Glomerular visceral epithelial cell (primary cell): ENCODE measurements around the gene BNIP3.
"Not testable (repeated sequence)": the region's sequence is repeated elsewhere in the genome, so short reads cannot be mapped to it uniquely, and the experiment has no call there.

ENCODE experiments used
- DNase-seq: peaks from one replicate; pipeline ENCODE4 v3.0.0-alpha.2; 2016; ENCODE audit errors: extremely low spot score

BNIP3 gene

DNA sequence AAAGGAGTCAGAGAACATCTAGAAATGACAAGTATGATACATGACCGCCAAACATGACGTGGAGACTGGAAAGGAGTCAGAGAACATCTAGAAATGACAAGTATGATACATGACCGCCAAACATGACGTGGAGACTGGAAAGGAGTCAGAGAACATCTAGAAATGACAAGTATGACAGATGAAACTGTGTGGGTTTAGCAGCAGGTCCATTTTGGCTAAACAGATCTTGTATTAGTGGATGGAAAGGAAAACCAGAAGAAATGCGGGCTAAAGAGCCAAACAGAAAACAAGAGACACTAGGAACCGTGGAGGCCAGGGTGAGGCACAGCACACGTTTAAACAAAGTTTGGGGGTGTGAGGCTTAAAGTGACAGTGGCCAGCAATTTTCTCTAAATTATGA lies 31.8 kb downstream of the BNIP3 start:
- DNase-seq = not testable (repeated sequence)

DNA sequence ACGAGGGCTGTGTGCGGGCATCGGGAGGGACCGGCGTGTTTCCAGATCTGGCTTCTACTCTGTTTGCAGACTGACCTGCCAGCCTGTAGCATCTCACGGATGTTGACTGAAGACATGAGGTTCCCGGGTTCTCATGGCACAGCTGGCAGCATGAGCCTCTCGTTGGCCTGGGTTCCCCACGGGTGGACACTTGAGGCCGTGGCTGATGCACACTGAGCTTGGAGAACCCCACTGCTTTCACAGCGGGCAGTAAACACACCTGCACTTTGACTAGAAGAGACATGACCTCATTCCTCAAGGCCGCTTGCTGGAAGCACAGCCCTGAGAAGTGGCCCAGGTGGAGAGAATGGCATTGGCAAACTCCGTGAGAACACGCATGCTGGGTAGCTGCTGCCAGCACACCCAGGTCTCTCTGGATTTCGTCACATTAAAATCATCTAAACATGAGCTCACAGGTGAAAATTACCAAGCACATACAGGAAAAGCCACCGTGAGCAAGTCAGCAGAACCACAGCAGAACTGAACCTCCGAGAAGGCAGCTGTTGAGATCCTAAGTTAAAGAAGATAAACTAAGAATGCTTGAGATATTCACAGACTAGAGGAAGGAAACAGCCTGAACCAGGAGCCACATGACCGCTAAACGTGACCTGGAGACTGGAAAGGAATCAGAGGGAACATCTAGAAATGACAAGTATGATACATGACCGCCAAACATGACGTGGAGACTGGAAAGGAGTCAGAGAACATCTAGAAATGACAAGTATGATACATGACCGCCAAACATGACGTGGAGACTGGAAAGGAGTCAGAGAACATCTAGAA lies 32.5 kb downstream of the BNIP3 start:
- no peak for DNase-seq

DNA sequence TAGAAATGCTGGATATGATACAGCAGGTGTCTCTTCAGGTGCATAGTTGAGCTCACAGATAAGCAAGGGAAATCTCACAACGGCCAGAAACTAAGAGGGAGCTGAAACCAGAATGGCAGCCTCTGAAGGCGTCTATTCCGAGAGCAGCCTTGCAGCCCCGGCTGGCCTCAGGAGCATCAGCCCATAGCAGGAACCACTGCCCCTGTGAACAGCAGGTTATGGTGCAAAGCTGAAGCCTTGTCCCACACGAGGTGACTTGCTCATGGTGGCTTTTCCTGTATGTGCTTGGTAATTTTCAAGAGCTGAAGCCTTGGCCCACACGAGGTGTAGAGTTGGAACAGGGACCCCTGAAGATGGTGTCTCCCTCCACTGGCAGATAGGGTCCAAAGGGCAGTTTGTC lies 33.2 kb downstream of the BNIP3 start:
- DNase-seq = no peak

DNA sequence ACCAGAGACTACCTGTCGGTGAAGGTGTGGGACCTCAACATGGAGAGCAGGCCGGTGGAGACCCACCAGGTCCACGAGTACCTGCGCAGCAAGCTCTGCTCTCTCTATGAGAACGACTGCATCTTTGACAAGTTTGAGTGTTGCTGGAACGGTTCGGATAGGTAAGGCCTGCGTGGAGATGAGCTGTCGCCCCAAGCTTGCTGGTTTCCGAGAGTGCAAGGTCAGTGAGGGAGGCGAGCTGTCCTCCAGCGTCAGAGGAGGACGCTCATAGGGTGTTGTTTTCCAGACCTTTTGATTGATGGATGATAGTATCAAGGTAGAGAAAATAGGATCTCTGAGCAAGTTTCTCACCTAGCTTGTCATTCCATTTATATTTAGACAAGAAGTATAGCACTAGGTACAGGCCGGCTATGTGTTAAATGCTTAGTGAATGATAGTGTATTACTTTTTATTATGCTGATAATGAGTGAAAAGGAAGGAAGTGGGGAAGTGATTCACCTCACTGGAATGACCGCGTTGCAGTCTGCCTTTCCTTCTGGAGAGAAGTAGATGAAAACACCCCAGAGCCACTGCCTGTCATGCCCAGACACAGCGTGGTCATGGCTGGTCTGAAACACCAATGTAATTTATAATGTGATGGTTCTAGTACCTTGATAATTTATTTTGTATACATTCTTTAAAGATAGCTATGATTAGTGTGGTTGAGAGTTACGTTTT lies 33.9 kb downstream of the BNIP3 start:
- DNase-seq = peak; percentile 75

DNA sequence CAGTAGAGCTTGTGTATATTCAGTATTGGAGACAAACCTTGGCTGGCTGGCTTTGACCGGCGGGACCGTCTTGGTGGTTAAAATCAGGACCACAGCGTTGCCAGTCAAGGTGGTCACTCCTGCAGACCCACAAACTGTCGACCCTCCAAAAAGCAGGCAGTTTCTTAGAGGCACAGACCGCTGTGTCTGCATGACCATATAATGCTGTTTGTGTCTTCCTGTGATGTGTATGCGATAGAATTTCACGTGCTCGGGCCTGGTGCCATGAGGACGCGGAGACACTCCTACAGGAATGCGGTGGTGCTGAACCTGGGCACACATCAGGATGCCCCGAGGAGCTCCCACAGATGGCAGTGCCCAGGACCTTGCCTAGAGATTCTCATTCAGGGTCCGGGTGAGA lies 34.8 kb downstream of the BNIP3 start:
- DNase-seq = peak; percentile 32

DNA sequence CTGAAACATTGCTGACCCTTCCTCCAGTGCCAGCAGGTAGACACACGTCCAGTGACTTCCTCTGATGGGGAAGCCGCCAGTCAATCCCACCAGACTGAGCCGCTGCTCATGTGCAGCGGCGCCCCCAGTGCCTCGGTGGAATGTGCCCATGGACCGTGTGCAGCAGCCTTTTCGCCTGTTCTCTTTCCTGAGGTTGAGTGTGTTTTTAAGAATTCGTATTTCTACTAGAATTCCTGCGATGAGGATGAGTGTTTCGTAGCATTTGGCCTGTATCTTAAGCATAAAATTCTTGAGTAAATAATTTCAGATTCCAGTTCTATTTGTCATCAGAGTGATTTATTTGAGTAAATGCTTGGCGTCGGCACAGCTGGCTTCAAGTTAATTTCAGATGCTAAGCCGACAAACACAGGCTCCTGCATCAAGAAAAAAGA lies 35.4 kb downstream of the BNIP3 start:
- peak; percentile 79 for DNase-seq

DNA sequence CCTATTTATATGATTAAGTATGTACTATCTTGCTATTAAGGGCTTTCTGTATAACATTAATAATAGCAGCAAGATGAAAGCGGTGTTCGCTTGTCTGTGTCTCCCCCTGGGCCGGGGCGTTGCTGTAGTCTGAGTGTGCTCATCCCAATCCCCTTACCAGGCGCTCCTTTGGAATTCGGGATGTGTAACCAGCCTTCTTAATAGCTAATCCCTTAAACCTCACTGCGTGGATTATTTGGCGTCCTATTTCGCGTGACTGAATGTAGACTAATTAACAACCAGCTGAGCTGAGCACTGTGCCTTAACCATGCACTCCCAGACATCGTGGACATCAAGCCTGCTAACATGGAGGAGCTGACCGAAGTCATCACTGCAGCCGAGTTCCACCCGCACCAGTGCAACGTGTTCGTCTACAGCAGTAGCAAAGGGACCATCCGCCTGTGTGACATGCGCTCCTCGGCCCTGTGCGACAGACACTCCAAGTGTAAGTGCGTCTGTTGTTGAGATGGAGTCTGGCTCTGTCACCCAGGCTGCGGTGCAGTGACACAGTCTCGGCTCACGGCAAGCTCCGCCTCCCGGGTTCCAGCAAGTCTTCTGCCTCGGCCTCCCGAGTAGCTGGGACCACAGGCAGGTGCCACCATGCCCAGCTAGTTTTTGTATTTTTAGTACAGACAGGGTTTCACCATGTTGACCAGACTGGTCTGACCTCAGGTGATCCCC lies 36.6 kb downstream of the BNIP3 start:
- peak; percentile 39 for DNase-seq

DNA sequence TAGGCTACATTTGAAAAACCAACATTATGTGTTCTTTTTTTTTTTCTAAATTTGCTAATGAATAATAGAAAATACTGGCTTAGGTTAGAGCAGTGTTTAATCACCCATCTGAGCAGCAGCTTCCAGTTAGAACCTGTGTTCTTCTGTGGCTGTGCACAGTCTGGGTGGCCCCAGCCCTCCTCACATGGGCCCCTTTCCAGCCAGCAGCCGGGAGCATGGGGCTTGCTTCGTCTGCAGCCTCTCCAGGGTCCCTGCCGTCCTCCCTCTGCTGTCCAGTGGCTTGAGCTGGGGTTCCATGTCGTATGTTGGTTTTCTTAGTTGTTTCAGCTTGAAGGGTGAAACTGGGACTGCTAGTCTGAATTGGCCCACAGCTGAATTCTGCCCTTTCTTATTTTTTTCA lies 37.3 kb downstream of the BNIP3 start:
- DNase-seq = no peak

DNA sequence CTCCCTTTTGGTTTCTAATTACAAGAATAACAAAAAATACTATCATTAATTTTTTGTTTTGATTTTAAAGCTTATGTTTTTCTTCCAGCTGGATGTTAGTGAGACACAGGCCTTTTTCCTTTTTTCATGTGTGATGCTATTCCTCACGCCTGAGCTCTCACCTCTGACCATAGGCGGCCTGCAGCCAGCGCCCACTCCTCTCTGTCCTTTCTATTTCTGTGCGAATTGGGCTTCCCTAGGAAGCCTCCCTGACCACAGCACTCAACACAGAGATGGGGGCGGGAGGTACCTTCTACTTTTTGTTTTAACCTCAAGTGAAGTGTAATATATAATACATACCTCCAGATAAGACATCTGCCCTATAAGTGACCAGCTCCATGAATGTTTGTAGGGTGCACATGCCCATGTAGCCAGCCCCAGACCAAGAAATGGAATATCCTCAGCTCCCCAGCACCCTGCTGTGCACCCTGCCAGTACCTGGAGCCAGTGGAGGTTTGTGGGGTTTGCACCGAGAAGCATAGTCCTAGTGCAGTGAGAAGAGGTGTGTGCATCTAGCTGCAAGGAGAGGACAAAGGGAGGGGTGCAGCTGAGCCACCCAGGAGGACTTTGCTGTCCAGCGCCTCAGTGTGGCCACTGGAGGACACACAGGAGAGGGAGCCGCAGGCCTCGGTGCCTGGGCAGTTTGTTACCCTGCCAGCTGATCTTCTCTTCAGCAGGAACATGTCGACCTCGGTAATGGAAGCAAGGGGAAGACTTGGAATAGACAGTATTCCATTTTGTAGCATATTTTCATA lies 38.5 kb downstream of the BNIP3 start:
- peak; percentile 15 for DNase-seq

DNA sequence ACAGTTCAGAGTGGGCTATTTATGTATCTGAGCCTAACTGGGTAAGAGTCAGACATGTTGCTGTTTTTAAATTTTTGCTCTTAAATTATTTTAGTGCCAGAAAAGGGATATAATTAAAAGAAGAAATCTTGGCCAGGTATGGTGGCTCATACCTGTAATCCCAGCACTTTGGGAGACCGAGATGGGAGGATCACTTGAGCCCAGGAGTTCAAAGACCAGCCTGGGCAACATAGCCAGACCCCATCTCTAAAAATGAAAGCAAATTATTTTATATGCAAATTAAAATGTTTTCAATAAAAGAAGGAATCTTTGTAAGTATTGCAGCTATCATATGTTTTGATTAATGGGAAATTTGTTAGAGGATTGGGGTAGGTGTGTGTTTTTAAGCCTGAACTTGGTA lies 39.3 kb downstream of the BNIP3 start:
- DNase-seq = no peak

DNA sequence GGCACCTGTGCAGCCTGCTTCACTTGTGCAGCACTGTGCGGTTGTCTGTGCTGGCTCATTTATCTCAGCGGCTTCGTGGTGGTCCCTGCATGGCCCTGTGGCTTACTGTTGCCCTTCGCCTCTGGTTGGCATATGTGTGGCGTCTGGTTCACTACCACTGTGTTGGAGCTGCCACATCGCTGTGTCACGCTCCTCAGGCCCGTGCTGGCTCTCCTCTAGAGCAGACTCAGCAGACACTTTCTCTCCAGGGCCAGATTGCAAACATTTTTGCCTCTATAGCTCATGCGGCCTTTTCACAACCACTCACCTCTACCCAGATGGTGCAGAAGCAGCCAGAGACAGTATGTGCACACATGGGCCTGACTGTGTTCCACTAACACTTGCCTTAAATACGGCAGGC lies 43.0 kb downstream of the BNIP3 start:
- no peak for DNase-seq

DNA sequence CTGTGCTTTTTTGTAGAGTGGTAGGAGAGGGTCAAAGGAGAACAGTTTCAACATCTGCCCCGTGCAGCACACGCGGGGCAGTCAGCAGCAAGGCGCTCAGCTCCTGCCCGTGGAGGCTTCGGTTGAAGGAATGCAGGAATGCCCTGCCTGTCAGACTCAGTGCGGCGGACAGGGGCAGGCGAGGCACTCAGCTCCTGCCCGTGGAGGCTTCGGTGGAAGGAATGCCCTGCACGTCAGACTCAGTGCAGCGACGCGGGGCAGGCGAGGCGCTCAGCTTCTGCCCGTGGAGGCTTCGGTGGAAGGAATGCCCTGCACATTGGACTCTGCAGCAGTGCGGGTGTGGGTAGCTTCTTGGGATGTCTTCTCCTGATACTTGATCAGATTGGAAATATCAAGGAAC lies 43.9 kb downstream of the BNIP3 start:
- no peak for DNase-seq

DNA sequence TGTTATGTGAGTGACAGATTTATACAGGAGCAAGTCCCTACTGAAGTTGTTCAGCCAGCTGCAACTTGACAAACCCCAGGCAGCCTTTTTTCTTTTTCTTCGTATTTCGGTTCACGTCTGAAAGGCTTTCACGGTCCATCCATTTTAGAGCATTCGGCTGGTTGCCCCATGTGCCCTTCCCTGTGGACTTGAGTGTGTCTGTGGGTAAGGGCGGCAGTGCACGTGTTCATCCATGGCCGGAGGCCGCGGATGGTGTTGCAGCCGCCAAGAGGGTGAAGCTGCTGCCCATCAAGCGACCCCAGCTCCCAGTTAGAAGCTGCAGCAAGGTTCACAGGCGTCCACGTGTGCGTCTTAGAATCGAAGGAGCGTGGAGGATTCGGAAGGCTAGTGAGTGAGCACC lies 45.0 kb downstream of the BNIP3 start:
- DNase-seq = no peak

DNA sequence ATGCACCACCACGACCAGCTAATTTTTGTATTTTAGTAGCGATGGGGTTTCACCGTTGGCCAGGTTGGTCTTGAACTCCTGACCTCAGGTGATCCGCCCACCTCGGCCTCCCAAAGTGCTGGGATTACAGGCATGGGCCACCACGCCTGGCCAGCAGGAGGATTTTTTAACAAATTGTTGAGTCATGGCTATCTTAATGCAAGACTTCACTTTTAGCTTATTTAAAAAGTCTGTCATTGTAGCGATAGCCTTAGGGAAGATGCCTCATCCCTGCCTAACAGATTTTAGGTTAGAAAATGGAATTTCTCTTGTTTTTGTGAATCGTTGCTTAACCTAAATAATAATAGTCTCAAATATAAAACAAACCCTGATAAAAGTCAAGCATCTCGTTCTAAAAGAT lies 45.4 kb downstream of the BNIP3 start:
- DNase-seq = no peak

DNA sequence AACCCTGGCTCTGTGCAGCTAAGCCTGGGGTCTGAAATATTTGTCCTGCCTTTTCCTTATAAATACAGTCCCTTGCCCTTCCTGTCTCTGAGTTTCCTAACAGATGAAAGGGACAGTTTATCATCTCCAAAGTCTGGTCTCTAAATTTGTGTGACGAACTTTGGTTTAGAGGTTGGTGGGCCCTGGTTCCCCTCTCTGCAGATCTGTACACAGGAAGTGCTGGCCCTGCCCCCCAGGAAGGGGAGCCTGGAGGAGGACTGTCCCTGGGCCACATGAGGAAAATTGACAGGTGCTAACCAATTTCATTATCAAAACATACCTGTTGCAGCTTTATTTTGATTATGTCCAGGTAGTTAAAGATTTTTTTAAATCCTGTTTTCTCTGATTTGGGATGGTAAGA lies 46.5 kb downstream of the BNIP3 start:
- DNase-seq = no peak

DNA sequence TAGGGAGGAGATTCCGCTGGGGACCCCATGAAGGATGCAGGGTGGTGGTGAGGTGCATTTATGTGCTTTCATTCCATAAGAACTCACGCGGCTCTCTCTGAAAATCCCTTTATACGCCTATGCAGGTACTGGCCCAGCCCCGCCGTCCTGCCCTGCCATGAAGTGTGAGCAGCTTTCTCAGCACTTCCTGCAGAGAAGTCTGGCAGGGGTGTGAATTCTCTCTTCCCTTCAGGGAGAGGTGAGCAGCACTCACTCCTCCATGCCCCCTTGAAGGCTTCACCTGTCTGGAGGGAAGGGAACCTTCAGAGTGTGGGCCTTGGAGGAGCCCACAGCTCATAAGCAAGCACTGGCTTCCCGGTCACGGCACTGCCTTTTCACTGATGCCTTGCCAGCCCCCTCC lies 47.0 kb downstream of the BNIP3 start:
- DNase-seq = no peak

DNA sequence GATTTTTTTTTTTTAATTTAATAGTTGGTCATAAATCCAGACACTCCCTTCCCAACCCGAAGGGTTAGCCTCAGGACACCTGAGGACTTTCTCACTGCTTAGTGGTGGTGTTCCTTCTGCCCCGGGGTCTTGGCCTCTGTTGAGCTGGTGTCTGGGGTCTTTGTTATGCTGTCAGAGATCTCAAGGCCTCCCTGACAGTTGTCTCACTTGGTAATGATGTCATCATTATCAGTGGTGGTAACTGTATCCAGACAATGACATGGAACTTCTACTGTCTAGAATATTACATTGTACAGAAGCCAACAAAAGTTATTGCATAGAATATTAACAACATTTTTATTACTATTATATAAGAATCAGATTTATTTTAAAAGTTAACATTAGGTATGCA lies 48.0 kb downstream of the BNIP3 start:
- DNase-seq = no peak

DNA sequence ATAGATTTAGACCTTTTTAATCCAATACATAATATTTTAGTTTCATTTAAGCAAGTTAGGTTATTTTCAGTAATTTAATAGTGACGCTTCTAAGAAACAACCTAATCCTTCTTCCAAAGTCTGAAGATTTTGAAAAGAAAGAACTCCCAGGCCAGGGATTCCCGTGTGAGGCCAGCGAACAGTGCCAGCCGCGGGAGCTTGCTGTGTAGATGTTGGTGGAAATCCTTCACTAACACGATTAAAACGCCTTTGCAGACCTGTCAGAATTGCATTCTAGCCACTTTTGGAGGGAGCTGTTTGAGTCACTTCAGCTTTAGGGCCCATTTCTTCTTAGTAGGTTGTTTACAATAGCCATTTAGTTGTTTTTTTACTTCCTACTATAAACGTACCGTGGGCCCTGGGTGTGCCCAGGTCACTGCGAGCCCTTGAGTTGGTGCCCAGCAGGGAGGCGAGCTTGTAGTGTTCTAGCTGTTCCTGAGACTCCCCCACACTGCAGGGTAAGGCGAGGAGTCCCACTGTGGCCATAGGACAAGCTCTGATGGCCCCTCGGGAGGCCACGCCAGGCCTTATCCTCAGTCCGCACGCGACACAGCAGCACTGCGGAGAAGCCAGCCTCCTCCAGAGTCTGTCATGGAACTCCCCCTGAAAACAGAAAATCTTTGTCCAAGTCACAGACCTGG lies 48.6 kb downstream of the BNIP3 start:
- no peak for DNase-seq

DNA sequence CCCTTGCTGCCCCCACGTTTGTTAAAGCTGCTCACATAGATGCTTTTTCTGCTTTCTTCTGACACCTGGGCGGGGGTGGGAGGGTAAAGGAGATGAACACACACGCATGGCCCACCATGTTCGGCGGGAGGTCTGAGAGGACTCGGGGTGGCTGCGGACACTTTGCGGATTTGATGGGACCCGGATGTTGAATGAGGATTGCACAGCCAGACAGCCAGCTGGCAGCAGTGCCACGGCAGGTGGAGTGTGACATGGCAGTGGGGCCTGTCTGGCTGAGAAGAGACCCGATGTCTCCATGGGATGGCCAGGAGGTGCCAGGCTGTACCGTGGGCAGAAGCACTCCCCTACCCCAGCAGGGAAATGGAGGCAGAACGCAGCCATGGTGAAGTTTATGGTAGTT lies 49.7 kb downstream of the BNIP3 start:
- no peak for DNase-seq

DNA sequence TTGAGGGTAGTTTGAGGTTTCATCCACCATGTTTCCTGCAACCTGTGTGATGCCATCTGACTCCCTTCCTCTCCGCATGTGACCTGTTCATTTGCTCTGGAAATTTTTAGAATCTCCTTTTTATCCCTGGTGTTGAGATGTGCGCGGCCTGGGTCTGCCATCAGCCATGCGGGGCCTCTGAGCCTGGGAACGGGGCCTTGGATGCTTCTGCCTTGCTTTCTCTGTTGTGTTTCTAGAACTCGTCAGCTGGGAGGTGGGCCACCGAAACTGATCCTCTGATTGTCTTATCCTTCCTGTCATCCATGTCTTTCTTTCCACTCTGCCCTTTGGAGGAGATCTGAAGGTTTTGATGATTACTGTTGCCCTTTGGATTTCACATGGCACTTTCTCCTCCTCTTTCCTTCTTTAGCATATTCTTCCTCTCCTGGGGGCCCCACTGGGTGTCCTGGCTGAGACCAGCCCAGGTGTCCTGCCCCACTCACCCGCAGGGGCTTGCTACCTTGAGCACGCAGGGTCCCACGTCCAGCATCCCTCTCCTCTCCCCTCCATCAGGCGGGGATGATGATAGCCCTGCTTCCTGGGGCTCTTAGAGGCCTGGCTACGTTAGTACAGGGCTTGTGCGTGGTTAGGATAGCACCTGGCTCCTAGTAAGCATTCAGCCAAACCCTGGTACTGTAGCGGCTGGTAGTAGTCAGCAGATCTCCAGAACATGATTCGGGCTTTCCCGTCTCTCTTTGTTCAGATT lies 51.0 kb downstream of the BNIP3 start:
- DNase-seq = no peak

DNA sequence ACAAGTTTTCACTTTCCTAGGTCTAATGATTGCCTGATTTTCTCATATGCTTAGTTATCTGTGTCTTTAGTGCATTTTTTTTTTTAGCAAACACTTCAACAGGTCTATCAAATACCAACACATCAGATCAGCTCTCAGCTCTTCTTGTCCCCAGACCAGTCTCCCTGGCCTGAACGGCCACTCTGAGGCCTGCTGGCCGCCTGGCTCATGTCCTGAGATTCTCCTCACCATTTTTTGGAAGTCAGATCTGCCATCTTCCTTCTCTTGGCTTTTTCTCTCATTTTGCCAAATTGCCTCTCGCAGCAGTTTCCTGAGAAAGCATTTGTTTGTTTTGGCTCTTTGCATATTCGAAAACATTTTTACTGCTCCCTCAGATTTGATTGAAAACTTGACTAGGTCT lies 51.6 kb downstream of the BNIP3 start:
- no peak for DNase-seq
